Measurements from ENCODE around the gene RAB34.

RAB34 gene

GRCh38 chr17:28748852-28749515 is 31.3 kb upstream of the RAB34 start:
- no peak overlapping the region for H3K4me3 ChIP-seq (ENCODE audit: low read depth, low read length)
- no peak for TF ChIP-seq CTCF (IDR thresholded peaks at IDR 0.05; ENCODE audit: low read depth, low read length)

- H3K4me3 ChIP-seq (ENCODE audit: low read depth, low read length), result no peak overlapping the region
- no peak for TF ChIP-seq CTCF (IDR thresholded peaks at IDR 0.05; ENCODE audit: low read depth, low read length)
Observed at GRCh38 chr17:28747801-28748750, 30.4 kb upstream of the RAB34 start.

- no peak for TF ChIP-seq CTCF (IDR thresholded peaks at IDR 0.05; ENCODE audit: low read depth, low read length)
- no peak overlapping the region for H3K4me3 ChIP-seq (ENCODE audit: low read depth, low read length)
Observed at GRCh38 chr17:28747051-28747691, 29.5 kb upstream of the RAB34 start.

- TF ChIP-seq CTCF (IDR thresholded peaks at IDR 0.05; ENCODE audit: low read depth, low read length), result no peak
- H3K4me3 ChIP-seq (ENCODE audit: low read depth, low read length), result no peak overlapping the region
Observed at GRCh38 chr17:28746611-28747050, 29.0 kb upstream of the RAB34 start.

GRCh38 chr17:28745786-28746411 is 28.2 kb upstream of the RAB34 start:
- TF ChIP-seq CTCF (IDR thresholded peaks at IDR 0.05; ENCODE audit: low read depth, low read length), result no peak
- H3K4me3 ChIP-seq (ENCODE audit: low read depth, low read length), result peak overlapping the region; percentile 75

GRCh38 chr17:28744972-28745785 is 27.5 kb upstream of the RAB34 start:
- peak overlapping the region; percentile 75 for H3K4me3 ChIP-seq (ENCODE audit: low read depth, low read length)
- TF ChIP-seq CTCF (IDR thresholded peaks at IDR 0.05; ENCODE audit: low read depth, low read length), result no peak
